Testis (tissue), 3 donors: ENCODE data around the gene ERVMER34-1. TPM values are rescaled to one million over a fixed set of nuclear protein-coding genes. Genes with fewer than 3 reads are reported as not detected.

Experiments used
- DNase-seq: peaks from one replicate; pipeline ENCODE4 v3.0.0-alpha.2; 2019
- H3K27ac ChIP-seq, 2 donors: fragments of 200-600 bp; sonication (generic); one replicate each; pipeline ENCODE4 v1.5.1; 2019
- H3K27me3 ChIP-seq: fragments of 200-600 bp; sonication (generic); one replicate; pipeline ENCODE4 v1.5.1; 2019
- H3K36me3 ChIP-seq: fragments of 200-600 bp; sonication (generic); one replicate; pipeline ENCODE4 v1.5.1; 2017; ENCODE audit warnings: low read depth; ENCODE audit errors: missing control alignments
- H3K4me1 ChIP-seq: fragments of 200-600 bp; sonication (generic); one replicate; pipeline ENCODE4 v1.5.1; 2019
- H3K4me3 ChIP-seq, 2 donors: fragments of 200-600 bp; sonication (generic); one replicate each; pipeline ENCODE4 v1.5.1; 2017 to 2019
- H3K9me3 ChIP-seq: fragments of 200-600 bp; sonication (generic); one replicate; pipeline ENCODE4 v1.5.1; 2017
- CTCF ChIP-seq, 3 experiments: fragments of 450-650 bp in 2 of 3; fragments of 200-600 bp in 1 of 3; sonication (generic) in 1 of 3; IDR thresholded peaks; one replicate each; pipeline ENCODE4 v1.5.1; 2016 to 2019; ENCODE audit warnings: antibody characterized with exemption in 3 of 3, mild to moderate bottlenecking in 2 of 3, moderate library complexity in 1 of 3
- POLR2A ChIP-seq: fragments of 450-650 bp; IDR thresholded peaks from one replicate; pipeline ENCODE4 v1.6.1; 2017; ENCODE audit warnings: antibody characterized with exemption, mild to moderate bottlenecking, moderate library complexity
- WGBS, 2 donors: methylation state at CpG; one replicate each; pipeline ENCODE4 v1.1.5; 2018; 5-methylcytosine and 5-hydroxymethylcytosine counted together
- intact Hi-C: fragments of 100-400 bp; cut with DNase I; formaldehyde crosslinking; loops from one replicate; pipeline ENCODE4 v1.15.1; 2023; ENCODE audit warnings: low total_unique reads
- polyA plus RNA-seq: library from polyadenylated mRNA; stranded (reverse); fragments of 350-450 nt; fragmentation: Illumina TruSeq; extraction: RNeasy Lipid Tissue Mini Kit (QIAGEN cat#74804); gene quantifications from one replicate; pipeline ENCODE4 v1.2.3, GENCODE V29; 2014; ENCODE audit warnings: low read depth, low replicate concordance; ENCODE audit not compliant: insufficient read depth
- total RNA-seq, 2 donors: library from RNA; depleted of rRNA; stranded (reverse); fragments of >200 nt; gene quantifications; one replicate each; pipeline ENCODE4 v1.2.3, GENCODE V29; 2016

Gene ERVMER34-1
- total and polyA plus RNA-seq, 3 donors from 2014 or later, result 2.0 to 3.5 (median 2.4) TPM

GRCh38 chr4:52789774-52790173 lies 38.5 kb upstream of the ERVMER34-1 start:
- TF ChIP-seq POLR2A (no peak), CTCF (IDR thresholded peaks at IDR 0.05) (no peak)
- no peak overlapping the region for H3K4me3 ChIP-seq
- WGBS, 2 donors, result 91 to 97% methylated on average over 6 of the region's 6 CpGs
- H3K4me1 ChIP-seq, result no peaks in the 10 kb centered on the region
- no peaks in the 10 kb centered on the region for H3K27me3 ChIP-seq
- H3K27ac ChIP-seq, result no peak overlapping the region
- H3K9me3 ChIP-seq, result no peaks in the 10 kb centered on the region
- no peak for DNase-seq
- intact Hi-C loops, result no loop called here
- no peaks in the 10 kb centered on the region for H3K36me3 ChIP-seq

- Histone ChIP-seq H3K36me3 (no peaks in the 10 kb centered on the region), H3K27me3 (no peaks in the 10 kb centered on the region), H3K4me1 (no peaks in the 10 kb centered on the region), H3K9me3 (no peaks in the 10 kb centered on the region), H3K27ac (no peak overlapping the region), H3K4me3 (no peak overlapping the region)
- intact Hi-C loops, result no loop called here
- DNase-seq, result no peak
- WGBS, 2 donors, result 92 to 97% methylated on average over 6 of the region's 6 CpGs
- no peak for TF ChIP-seq POLR2A
- no peak for TF ChIP-seq CTCF (IDR thresholded peaks at IDR 0.05)
Measured at GRCh38 chr4:52788806-52789205, 37.6 kb upstream of the ERVMER34-1 start.

GRCh38 chr4:52783069-52783468 lies 31.8 kb upstream of the ERVMER34-1 start:
- intact Hi-C loops, result no loop called here
- TF ChIP-seq POLR2A (no peak), CTCF (IDR thresholded peaks at IDR 0.05) (no peak)
- Histone ChIP-seq H3K36me3 (no peaks in the 10 kb centered on the region), H3K4me3 (no peak overlapping the region), H3K27ac (no peak overlapping the region), H3K27me3 (no peaks in the 10 kb centered on the region), H3K9me3 (no peaks in the 10 kb centered on the region), H3K4me1 (no peaks in the 10 kb centered on the region)
- no peak for DNase-seq
- 92 to 94% methylated on average over 4 of the region's 4 CpGs for WGBS, 2 donors

- 93 to 96% methylated on average over 4 of the region's 4 CpGs for WGBS, 2 donors
- TF ChIP-seq POLR2A, result no peak
- no peak for TF ChIP-seq CTCF (IDR thresholded peaks at IDR 0.05)
- Histone ChIP-seq H3K27ac (no peak overlapping the region), H3K4me3 (no peak overlapping the region), H3K27me3 (no peaks in the 10 kb centered on the region), H3K4me1 (no peaks in the 10 kb centered on the region), H3K36me3 (no peaks in the 10 kb centered on the region), H3K9me3 (no peaks in the 10 kb centered on the region)
- DNase-seq, result no peak
- intact Hi-C loops, result no loop called here
Measured at GRCh38 chr4:52780617-52781354, 29.6 kb upstream of the ERVMER34-1 start.

GRCh38 chr4:52780206-52780605 lies 29.0 kb upstream of the ERVMER34-1 start:
- intact Hi-C loops, result no loop called here
- H3K27ac ChIP-seq, result no peak overlapping the region
- 54 to 57% methylated on average over 2 of the region's 2 CpGs for WGBS, 2 donors
- TF ChIP-seq POLR2A, result no peak
- no peak for TF ChIP-seq CTCF (IDR thresholded peaks at IDR 0.05)
- H3K27me3 ChIP-seq, result no peaks in the 10 kb centered on the region
- DNase-seq, result no peak
- H3K4me3 ChIP-seq, result no peak overlapping the region
- H3K36me3 ChIP-seq, result no peaks in the 10 kb centered on the region
- no peaks in the 10 kb centered on the region for H3K9me3 ChIP-seq
- H3K4me1 ChIP-seq, result no peaks in the 10 kb centered on the region
